Hematopoietic multipotent progenitor cell treated with erythropoietin and hydrocortisone succinate and interleukin-3 and kit ligand, for 8 days (in vitro differentiated cells): ENCODE measurements around the gene CGNL1.

Experiments used
- DNase-seq: peaks from one replicate; pipeline ENCODE4 v3.0.0-alpha.2; 2015

CGNL1 gene

DNA sequence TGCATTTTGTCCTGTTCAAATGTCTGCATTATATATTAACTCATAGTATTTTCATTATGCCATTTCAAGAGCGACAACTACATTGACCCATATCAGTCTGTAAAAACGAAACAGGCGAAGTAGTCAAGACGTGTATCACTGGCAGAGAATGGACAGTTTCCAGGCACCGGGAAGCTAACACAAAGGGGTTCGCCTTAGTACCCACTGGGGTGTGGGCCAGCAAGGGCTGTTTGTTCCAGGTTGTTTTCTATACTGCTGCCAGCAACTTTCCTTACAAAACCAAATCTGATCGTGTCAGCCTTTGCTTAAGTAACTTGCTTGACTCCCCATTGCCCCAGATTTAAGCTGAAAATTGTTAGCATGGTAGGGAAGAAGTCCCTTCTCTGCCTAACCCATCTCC lies 87.1 kb downstream of the CGNL1 start:
- no peak for DNase-seq

DNA sequence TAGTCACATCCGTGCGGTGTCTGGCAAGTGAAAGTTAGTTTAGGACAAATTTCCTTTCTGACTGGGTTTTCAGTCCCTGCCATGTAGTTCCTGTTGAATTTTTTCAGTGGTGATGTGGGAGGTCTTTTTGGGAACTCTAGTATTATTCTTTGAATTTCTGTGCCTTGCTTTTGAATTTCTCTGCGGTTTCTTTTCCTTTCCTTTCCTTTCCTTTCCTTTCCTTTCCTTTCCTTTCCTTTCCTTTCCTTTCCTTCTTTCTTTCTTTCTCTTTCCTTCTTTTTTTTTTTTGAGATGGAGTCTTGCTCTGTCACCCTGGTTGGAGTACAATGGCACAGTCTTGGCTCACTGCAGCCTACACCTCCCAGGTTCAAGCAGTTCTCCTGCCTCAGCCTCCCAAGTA lies 88.2 kb downstream of the CGNL1 start:
- no peak for DNase-seq

DNA sequence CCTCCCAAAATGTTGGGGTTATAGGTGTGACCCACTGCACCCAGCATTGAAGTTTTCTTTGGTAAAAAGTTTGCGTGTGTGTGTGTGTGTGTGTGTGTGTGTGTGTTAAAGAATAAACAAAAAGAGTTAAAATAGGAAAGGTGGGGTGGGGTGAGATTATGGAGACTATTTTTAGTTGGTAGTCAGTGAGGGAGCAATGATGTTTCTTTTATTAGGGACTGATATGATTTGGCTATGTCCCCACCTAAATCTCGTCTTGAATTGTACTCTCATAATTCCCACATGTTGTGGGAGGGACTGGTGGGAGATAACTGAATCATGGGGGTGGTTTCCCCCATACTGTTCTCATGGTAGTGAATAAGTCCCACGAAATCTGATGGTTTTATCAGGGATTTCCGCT lies 92.2 kb downstream of the CGNL1 start:
- DNase-seq, result no peak

DNA sequence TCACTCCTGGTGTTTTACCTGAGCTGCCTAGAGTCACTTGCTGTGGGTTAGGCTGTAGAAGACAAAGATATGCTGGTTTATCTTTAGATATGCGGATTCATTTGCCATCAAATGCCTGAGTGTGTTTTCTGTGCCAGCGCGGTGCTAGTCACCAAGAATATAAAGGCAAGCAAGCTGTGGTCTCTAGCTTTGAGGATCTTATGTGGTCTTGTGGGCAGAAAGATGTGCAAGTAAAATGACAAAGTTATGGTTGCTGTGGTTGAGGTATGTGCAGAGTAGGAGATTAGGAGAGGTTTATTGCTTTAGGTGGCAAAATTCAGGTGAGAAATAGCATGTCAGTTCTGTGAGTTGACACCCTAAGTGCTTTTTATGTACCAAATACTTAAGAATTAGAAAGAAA lies 94.2 kb downstream of the CGNL1 start:
- no peak for DNase-seq

DNA sequence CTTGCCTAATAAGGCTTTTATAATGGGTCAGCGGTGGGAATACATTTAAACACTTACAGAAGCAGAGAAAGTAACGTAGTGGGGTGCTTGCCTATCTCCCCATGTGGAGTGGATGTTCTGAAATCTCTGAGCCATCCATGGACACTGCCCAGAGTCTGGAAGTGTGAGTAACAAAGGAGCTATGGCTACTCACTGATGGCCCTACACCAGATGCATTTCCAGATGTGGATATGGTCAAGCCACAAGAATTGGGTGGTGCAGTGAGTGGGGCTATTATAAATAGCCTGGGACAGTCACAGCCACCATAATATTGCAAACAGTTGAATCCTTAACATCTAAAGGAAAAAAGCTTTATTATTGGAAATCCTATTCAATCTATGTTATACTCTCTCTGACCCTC lies 96.6 kb downstream of the CGNL1 start:
- DNase-seq, result no peak

DNA sequence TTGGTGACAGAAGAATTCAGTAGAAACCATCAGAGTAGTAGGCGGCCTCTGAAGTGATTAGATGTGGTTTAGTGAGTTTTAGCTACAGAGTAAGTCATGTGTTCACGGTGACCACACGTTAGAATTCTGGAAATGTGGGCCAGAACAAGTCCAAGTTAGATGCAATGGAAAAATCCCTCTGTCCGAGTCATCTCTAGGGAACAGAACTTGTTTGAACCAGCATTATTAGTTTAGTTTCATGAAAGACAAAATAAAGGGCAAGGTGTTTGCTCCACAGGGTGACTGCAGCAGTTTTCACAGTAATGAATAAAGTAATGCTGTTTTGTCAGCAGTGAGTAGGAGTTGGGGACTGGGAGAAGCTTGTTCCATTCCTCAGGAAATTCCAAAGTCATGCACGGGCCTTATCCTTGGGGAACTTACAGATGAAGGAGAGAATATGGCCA lies 100.2 kb downstream of the CGNL1 start:
- no peak for DNase-seq

DNA sequence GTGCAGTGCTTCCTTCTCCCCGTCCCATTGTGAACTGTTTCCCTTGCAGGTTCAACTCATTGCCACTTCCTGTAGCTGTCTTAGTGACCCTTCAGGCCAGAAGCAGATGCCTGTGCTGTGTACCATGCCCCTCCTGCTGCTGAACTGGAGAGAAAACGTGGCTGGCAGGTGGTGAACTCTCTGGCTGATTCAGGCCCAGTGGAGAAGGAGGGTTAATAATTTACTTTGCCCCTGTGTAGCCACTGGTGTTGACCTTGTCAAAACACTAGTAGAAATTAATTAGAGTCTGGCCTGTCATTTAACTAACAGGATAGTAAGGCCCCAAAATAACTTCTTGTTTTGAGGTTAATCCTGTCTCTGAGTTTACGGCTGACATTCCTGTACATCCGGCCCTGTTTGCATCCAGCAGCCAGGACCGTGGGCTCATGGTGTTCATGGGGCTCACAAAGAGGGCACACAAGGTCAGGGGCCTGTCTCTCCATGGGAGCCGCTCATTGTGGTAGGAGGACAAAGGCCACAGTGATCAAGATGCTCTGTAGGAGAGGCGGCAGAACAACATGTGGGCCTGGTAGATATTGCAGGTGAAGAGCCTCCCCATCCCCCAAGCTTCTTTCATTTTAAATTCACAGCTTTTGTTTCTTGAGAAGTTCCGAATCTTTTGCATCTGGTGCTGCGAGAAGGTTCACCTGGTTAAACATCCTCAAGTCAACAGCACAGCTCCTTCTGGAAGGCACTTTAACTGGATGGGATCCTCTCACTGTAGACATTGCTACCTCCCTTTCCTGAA lies 101.6 kb downstream of the CGNL1 start:
- no peak for DNase-seq

DNA sequence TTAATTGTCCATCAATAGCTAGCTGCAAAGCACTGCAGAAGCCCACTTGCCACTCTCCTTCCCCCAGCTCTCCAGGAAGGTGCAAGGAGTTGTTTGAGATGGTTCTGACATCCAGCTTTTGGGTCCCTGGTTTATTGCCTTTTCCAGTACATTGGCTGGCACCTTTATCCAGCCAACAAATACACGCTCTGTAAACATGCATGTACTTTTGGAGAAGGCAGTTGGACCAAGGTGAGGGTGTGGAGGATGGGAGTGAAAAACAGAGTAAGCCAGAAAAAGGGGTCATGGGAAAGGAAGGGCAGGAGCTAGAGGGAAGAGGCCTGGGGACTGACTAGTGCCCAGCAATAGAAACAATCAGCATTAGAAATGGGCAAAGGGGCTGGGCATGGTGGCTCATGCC lies 102.7 kb downstream of the CGNL1 start:
- no peak for DNase-seq

DNA sequence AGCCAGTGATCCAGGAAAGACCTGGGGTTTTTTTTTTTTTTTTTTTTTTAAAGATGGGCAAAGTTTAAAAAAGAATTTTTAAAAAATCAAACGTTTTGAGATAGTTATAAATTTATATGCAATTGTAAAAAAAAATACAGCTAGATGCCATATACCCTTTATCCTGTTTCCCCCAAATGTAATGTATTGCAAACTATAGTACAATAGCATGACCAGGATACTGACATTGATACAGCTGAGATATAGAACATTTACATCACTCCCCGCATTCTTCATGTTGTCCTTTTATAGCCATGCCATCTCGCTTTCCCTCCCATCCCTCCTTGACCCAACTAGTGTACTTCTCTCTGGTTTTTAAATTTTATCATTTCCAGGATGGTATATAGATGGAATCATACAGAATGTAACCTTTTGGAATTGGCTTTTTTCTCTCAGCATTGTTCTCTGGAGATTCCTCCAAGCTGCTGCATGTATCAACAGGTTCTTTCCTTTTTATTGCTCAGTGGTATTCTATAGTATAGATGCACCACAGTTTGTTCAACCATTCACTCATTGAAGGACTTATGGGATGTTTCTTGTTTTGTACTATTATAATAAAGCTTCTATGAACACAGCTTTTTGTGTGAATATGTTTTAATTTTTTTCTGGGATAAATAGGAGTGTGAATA lies 104.9 kb downstream of the CGNL1 start:
- no peak for DNase-seq

DNA sequence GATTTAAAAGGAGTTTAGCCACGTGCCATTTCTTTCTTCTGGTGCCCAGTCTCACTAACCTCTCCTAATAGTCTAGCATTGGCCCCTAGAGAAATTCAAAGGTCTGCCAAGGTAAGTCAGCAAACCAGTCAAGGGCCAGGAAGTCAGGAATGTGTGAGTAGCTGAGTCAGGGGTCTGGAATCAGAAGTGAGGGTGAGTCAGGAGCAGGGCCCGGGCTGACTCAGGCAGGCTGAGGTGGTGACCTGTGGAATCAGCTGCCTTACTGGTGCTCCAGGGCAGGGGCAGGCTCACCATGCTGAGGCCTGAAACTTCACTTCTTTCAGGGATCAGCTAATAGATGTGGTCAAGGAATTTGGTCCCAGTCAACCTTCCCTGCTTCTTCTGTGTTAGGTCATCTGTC lies 109.6 kb downstream of the CGNL1 start:
- DNase-seq, result no peak

DNA sequence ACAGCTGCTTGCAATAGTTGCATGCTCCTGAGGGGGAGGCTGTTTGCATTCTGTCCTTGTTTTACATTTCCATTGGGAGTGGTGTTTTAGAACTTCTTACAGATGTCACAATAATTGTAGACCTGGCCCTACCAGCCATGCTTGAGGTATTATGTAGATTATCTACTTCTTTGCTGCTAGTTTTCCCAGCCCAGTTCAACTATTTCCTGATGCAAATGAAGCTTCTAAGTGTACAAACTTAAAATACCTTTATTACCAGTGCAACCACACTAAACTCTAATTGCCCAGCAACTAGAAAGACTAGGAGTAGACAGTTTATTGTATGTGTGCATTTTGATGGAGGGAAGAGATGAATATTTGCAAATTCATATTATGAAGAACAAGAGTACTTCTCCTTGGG lies 110.5 kb downstream of the CGNL1 start:
- DNase-seq, result no peak

DNA sequence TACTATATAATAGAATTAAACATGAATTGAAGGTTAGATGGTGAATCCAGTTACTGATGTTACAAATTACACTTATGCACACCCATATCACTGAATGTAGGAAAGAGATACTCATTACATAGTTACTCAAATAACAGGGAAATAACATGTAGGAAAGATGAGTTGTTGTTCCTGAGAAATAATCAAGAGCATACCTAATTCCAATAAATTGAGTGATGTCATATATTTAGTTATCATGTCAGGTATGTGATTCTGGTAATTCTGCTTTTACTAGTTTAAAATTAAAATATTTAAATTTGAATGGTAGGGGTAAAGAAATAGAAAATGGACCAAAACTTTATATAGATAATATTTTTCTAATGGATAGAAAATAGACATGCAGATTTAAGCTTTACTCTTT lies 112.8 kb downstream of the CGNL1 start:
- no peak for DNase-seq

DNA sequence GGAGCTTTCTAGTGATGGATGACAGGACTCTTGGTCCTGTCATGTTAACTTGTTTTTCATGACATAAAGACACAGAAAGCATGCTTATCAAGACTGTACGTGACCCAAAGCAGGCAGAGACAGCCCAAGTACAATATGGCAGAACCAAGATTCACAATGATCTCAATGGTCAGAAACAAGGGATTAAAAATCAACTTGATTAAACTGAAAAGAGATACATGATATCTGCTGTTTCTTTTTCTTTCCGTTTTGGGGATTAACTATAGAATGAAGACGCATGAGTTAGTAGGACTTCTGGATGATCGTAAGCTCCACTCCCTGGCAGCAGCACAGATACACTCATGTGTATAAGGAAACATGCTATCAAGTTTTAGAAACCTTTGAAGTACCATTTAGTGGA lies 117.0 kb downstream of the CGNL1 start:
- no peak for DNase-seq

DNA sequence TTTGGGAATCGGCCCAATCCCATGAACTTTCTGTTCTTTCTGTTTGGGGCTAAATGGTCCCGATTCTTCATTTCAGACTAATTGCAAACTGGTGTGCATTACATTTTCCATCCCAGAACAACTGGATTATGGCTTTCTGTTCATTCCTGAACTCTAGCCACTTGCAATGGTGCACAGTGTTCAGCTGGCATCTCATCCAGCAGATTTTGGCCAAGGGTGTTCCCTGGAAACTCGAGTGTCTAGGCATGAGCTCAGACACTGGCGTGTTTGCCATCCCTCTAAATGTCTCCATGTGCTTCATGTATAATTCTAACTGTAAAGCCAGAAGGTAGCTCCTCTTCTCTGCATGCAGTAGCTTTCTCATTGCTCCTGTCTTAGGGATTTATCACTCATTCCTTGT lies 118.3 kb downstream of the CGNL1 start:
- DNase-seq, result no peak

DNA sequence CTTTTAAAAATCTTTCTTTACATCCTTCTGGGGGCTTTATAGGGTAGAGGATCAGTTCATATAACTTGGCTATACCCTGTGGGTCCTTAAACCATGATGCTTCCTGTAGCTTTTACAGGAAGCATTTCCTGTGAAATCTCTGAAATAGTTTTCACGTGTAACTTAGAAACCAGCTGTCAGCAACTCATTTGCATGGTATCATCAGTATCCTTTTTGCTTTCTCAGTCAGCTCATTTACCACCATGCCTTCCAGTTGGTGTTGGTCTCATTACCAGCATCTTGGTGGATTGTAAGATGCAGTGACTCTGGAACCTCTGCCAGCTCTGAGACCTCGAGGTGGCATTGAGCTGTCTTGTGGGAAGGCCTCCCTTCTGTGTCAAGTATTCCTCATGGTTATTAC lies 118.7 kb downstream of the CGNL1 start:
- DNase-seq, result no peak

DNA sequence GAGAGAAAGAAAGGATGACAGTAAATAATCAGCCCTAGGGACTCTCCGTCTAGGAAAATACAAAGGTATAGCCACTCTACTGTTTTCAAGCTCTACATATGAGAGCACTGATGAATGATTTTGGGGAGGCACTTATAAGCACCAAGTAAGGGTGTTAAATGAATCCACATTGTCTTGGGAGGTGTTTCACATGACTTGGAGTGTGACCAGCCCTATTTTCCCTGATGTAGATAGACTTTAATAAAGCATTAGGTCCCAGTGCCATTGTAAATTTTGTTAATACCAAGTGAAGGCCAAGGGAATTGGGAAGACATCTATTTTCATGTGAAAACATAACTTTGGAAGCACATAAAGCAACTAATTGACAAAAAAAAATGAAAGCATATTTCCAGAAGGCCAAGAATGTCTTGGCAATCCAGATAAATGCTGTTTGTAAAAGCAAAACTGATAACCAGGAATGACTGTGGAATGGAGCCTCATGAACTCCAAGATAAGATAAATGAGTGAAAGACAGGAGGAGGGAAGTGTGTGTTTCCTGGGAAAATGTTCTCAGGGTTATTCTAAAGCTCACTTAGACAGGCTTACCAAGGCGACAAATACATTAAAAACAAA lies 119.4 kb downstream of the CGNL1 start:
- DNase-seq, result no peak

DNA sequence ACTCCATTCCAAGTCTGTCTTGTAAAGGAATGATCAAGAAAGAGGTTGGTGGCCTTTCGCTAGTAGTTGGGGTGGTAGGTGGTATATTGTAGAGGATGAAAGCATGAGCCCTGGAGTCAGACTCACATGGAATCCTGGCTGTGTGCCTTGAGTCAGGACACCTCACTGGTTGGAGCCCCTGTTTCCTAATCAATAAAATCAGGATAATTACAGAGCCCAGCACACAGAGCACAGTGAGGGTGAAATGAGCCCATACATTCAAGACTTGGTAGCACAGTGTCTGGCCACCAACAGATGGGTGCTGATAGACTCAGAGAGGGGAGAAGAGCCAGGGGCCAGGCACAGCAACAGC lies 120.3 kb downstream of the CGNL1 start:
- no peak for DNase-seq

DNA sequence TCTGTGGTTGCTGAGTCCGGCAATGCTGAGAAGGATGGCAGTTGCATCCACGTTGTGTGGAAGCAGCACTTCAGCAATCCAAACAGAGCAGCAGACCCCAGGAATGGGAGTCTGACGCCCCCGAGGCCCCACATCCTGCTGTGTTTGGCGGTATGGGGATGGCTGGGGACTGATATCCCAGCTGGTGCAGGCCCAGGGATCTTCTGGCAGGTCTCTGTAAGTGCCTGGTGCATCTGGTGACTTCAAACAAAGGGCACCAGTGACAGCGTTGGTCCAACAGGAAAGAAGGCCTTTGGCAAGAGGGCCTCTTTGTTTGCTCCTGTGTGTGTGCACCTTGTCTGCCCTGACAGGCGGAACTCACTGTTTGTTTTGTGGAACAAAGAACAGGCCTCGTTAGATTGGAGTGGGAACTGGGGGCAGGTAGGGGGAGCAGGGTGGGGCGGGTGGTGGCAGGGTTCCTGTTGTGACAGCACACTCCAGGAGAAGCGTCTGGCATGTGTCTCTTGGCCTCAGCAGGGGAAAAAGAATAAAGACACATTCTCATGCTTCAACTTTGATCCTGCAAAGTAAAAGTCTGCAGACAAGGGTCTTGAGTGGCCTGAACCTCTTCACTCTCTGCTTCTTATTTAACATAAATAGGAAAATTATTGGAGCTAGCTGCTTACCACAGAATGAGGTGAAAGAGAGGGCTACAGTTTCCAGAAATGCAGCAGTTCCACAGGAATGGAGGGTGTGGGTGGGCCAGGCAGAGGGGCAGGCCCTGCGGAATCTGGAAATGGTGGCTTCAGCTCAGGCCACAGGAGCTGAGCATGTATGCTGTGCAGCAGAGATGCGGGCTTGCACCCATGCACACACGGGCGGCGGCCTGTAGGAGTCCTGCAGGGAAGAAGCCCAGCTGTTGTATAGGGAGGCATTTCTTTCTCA lies 120.9 kb downstream of the CGNL1 start:
- no peak for DNase-seq

DNA sequence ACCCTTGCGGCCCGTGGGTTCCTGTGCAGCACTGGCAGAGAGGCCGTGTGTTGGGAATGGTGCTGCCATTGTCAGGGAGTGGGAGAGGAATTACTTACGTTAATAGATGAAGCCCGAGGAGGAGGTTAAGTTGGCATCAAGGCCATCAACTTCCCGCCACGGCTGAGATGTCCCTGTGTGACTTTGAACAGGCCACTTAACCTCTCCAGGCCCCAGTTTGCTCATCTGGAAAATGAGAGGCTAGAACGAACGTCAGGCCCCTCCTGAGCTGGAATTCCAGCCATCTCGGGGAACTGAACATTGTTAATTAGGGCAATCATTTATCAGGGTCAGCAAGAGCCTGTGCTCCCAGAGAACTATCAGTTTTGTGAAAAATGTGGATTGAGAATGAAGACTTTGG lies 124.0 kb downstream of the CGNL1 start:
- no peak for DNase-seq

DNA sequence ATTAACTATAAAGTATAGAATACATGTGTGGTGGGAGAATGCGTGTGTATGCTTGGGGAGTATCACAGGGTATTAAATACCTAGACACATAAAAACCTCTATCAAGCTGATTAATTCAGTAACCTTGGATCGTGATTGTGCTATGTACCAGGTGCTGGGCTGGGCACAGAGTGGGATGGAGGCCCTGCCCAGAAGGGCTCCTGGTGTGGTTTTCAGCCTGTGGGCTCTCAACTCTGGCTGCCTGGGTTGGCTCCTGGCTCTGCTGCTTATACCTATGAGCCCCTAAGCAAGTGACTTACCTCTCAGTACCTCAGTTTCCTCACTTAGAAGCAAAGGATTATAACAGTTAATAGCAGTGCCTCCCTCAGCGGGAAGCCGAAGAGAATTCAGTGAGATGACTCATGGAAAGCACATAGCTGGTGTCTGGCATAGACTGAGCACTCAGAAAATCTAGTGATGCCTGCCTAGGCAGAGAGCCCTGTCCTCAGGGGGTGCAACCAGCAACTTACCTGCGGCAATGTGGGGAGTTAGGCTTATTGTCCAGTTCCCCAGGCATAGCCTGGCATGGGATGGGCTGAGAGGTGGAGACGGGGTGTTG lies 124.8 kb downstream of the CGNL1 start:
- DNase-seq, result no peak

DNA sequence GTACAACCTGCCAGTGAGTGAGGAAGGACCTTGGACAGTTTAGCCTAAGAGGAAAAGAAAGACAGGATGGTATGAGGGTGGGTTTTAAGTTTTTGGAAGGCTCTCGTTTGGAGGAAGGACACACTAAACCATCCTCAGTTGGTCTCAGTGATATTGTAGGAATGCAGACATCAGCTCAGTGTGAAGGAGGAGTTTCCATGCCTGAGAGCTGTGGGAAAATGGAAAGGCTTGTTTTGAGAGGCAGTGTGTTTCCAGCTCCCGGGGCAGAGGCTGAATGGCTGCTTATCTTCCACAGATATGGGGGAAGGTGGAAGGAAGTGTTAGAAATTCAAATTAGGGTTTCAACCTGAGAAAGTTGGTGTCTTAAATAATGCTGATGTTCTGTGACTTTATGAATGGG lies 125.8 kb downstream of the CGNL1 start:
- DNase-seq, result no peak

DNA sequence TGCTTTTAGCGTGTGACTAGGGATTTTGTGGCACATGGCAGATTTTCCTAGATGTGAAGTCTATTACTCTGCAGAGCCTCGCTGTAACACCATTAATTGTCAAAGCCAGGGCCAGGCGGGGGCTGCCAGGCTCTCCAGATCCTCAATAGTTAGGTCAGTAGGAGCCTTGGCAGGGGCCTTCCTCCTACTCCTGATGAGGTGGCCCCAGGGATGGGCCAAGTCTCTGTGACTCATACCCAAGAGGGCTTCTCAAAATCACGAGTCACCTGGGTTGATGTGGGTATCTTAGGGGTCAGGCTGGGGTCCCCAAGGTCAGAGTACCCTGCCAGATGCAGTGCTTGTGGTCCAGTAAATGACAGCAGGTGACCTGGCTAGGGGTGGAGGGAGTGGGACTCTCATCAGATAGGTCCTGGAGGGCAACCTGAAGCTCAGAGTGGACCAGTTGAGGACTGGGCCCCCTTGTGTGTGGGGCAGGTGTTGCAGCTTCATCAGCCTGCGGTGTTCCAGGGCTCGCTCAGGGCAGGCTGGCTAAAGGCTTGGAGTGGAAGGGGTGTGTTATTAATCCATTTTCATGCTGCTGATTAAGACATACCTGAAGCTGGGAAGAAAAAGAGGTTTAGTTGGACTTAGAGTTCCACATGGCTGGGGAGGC lies 126.9 kb downstream of the CGNL1 start:
- DNase-seq, result peak; percentile 12
